NCI-H2196 treated with DMSO at 0.1 percent for 48 hours (cell line): Measurements from ENCODE around the gene ANKS1B.
"Not testable (repeated sequence)": the region's sequence is repeated elsewhere in the genome, so short reads cannot be mapped to it uniquely, and the experiment has no call there.

Source experiments
- DNase-seq: peaks from one replicate; lab custom pipeline; 2025; ENCODE audit not compliant: unreplicated experiment; lab: John Stamatoyannopoulos, UW

The ANKS1B gene

GRCh38 chr12:98983647-98984046 is 1001.1 kb downstream of the ANKS1B start:
- no peak for DNase-seq

GRCh38 chr12:98980508-98980907 is 1004.2 kb downstream of the ANKS1B start:
- DNase-seq, result no peak

- no peak for DNase-seq
Measured at GRCh38 chr12:98977186-98977585, 1007.5 kb downstream of the ANKS1B start.

- no peak for DNase-seq
Measured at GRCh38 chr12:98974767-98975381, 1009.9 kb downstream of the ANKS1B start.

GRCh38 chr12:98973395-98973794 is 1011.3 kb downstream of the ANKS1B start:
- no peak for DNase-seq

GRCh38 chr12:98970950-98971349 is 1013.8 kb downstream of the ANKS1B start:
- DNase-seq, result no peak

- DNase-seq, result no peak
Measured at GRCh38 chr12:98970210-98970609, 1014.5 kb downstream of the ANKS1B start.

- DNase-seq, result no peak
Measured at GRCh38 chr12:98968896-98969295, 1015.8 kb downstream of the ANKS1B start.

GRCh38 chr12:98957135-98957534 is 1027.6 kb downstream of the ANKS1B start:
- not testable (repeated sequence) for DNase-seq

- no peak for DNase-seq
Measured at GRCh38 chr12:98955284-98955683, 1029.5 kb downstream of the ANKS1B start.

- no peak for DNase-seq
Measured at GRCh38 chr12:98954506-98954905, 1030.2 kb downstream of the ANKS1B start.

GRCh38 chr12:98951406-98951805 is 1033.3 kb downstream of the ANKS1B start:
- no peak for DNase-seq

GRCh38 chr12:98948343-98948949 is 1036.3 kb downstream of the ANKS1B start:
- DNase-seq, result no peak

GRCh38 chr12:98945864-98946263 is 1038.9 kb downstream of the ANKS1B start:
- DNase-seq, result no peak

- DNase-seq, result no peak
Measured at GRCh38 chr12:98939926-98940325, 1044.8 kb downstream of the ANKS1B start.

GRCh38 chr12:98939350-98939749 is 1045.4 kb downstream of the ANKS1B start:
- DNase-seq, result no peak

GRCh38 chr12:98935847-98936246 is 1048.9 kb downstream of the ANKS1B start:
- no peak for DNase-seq

- DNase-seq, result no peak
Measured at GRCh38 chr12:98922871-98923270, 1061.9 kb downstream of the ANKS1B start.

GRCh38 chr12:98918176-98918863 is 1066.4 kb downstream of the ANKS1B start:
- DNase-seq, result no peak

GRCh38 chr12:98916106-98916505 is 1068.6 kb downstream of the ANKS1B start:
- DNase-seq, result no peak

- DNase-seq, result no peak
Measured at GRCh38 chr12:98912401-98912974, 1072.2 kb downstream of the ANKS1B start.

- no peak for DNase-seq
Measured at GRCh38 chr12:98911396-98911795, 1073.3 kb downstream of the ANKS1B start.
